ENCODE measurements around the gene TSG101. TPM values are rescaled to one million over a fixed set of nuclear protein-coding genes. Genes with fewer than 3 reads are reported as not detected.

Gene TSG101
- total and polyA plus RNA-seq, 10 of the 15 experiments (the other 5 are each of a cell fraction or from before 2014, with no cell fraction given) = 22.3 to 147 (median 84.9) TPM

DNA sequence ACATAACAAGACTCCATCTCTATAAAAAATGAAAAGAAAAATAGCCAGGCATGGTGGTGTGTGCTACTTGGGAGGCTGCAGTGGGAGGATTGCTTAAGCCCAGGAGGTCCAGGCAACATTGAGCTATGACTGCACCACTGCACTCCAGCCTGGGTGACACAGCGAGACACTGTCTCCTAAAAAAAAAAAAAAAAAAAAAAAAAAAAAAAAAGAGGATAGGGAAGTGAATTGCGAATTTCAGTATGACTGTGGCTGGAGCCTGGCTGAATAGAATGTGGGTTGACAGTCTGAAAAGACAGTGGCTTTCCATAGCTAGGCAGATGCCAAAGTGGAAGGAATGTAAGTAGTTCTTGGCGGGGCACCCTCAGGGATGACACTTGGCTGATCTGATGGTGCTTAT, 77.5 kb downstream of the TSG101 start:
- Histone ChIP-seq H4K20me1 (ENCODE audit: control insufficient read depth, insufficient read depth) (no peaks in the 10 kb centered on the region), H3K9ac (ENCODE audit: control insufficient read depth, insufficient read depth, low read length) (no peak overlapping the region), H3K9me3 (replicated peaks; ENCODE audit: control insufficient read depth, insufficient read depth, low read length) (no peaks in the 10 kb centered on the region), H3K79me2 (ENCODE audit: control insufficient read depth, insufficient read depth, low read length) (no peaks in the 10 kb centered on the region), H3K4me1 (ENCODE audit: control insufficient read depth, insufficient read depth, low read length) (no peaks in the 10 kb centered on the region), H3K4me2 (ENCODE audit: control insufficient read depth, insufficient read depth) (no peak overlapping the region), H3K27ac (ENCODE audit: control insufficient read depth, insufficient read depth) (no peak overlapping the region), H3K27me3 (replicated peaks in 1 of 2; ENCODE audit: control insufficient read depth in 2 of 2, insufficient read depth in 2 of 2, low read length in 1 of 2) (no peaks in the 10 kb centered on the region; a peak in 2 of 4 replicates), H3K4me3 (no peak overlapping the region), H3K36me3 (ENCODE audit: control insufficient read depth in 2 of 2, insufficient read depth in 2 of 2, low read length in 1 of 2) (no peaks in the 10 kb centered on the region), H2AFZ (ENCODE audit: control insufficient read depth, low read depth, low read length) (no peak overlapping the region)
- in situ Hi-C loops (cut with MboI) = no loop called here
- DNase-seq (ENCODE audit: low read depth, low spot score) (no peak), ATAC-seq (no peak; the same call in 2 of the 3 replicates), FAIRE-seq (no peak)
- RAD21 ChIA-PET (ENCODE audit: unreplicated experiment) = no interaction called here
- SMC1A ChIA-PET (ENCODE audit: uncharacterized antibody, unreplicated experiment) = interaction anchor here (0.7 kb wide), 1 partner anchor 316 kb away, joined by 3 read pairs; no protein-coding TSS in a partner anchor
- intact Hi-C loops (cut with micrococcal nuclease; ENCODE audit: unreplicated experiment) = no loop called here
- CTCF ChIA-PET = no interaction called here
- POLR2A ChIA-PET = no interaction called here
- no TSS peak for BruUV-seq (replicated peaks)
- WGBS (ENCODE audit: insufficient coverage, insufficient replicate concordance, low lambda C conversion rate, missing lambda C conversion rate) = 58% methylated on average over 3 of the region's 3 CpGs
- TF ChIP-seq, protein P1, sequence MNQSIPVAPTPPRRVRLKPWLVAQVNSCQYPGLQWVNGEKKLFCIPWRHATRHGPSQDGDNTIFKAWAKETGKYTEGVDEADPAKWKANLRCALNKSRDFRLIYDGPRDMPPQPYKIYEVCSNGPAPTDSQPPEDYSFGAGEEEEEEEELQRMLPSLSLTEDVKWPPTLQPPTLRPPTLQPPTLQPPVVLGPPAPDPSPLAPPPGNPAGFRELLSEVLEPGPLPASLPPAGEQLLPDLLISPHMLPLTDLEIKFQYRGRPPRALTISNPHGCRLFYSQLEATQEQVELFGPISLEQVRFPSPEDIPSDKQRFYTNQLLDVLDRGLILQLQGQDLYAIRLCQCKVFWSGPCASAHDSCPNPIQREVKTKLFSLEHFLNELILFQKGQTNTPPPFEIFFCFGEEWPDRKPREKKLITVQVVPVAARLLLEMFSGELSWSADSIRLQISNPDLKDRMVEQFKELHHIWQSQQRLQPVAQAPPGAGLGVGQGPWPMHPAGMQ (IDR thresholded peaks at IDR 0.05; ENCODE audit: borderline replicate concordance) = no peak
- TF ChIP-seq, protein P2, sequence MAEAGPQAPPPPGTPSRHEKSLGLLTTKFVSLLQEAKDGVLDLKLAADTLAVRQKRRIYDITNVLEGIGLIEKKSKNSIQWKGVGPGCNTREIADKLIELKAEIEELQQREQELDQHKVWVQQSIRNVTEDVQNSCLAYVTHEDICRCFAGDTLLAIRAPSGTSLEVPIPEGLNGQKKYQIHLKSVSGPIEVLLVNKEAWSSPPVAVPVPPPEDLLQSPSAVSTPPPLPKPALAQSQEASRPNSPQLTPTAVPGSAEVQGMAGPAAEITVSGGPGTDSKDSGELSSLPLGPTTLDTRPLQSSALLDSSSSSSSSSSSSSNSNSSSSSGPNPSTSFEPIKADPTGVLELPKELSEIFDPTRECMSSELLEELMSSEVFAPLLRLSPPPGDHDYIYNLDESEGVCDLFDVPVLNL (IDR thresholded peaks at IDR 0.05; ENCODE audit: low read depth, low read length) = no peak

DNA sequence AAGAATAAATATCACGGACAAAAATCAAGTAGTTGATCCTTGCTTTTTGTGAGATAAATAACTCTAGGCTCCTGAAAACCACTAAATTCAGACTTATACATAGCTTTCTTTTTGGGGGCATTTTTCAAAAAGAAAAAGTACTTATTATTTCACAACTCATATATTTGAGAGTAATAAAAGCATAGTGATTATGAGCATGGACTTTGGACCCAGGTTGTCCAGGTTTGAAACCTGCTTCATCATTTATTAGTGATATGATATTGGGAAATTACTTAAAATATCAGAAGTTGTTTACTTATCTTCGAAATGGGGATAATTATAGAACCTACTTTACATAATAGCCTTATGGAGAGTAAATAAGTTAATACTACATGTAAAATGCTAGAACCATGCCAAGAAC, 88.1 kb downstream of the TSG101 start:
- WGBS (ENCODE audit: insufficient coverage, insufficient replicate concordance, low lambda C conversion rate, missing lambda C conversion rate) = 37% methylated on average over 2 of the region's 2 CpGs
- no peak for TF ChIP-seq MEF2B (IDR thresholded peaks at IDR 0.05; ENCODE audit: partially characterized antibody, poor library complexity, severe bottlenecking)
- TF ChIP-seq ZZZ3 (IDR thresholded peaks at IDR 0.05; ENCODE audit: control insufficient read depth, insufficient read length, low read depth) = no peak
- TF ChIP-seq, protein P3, sequence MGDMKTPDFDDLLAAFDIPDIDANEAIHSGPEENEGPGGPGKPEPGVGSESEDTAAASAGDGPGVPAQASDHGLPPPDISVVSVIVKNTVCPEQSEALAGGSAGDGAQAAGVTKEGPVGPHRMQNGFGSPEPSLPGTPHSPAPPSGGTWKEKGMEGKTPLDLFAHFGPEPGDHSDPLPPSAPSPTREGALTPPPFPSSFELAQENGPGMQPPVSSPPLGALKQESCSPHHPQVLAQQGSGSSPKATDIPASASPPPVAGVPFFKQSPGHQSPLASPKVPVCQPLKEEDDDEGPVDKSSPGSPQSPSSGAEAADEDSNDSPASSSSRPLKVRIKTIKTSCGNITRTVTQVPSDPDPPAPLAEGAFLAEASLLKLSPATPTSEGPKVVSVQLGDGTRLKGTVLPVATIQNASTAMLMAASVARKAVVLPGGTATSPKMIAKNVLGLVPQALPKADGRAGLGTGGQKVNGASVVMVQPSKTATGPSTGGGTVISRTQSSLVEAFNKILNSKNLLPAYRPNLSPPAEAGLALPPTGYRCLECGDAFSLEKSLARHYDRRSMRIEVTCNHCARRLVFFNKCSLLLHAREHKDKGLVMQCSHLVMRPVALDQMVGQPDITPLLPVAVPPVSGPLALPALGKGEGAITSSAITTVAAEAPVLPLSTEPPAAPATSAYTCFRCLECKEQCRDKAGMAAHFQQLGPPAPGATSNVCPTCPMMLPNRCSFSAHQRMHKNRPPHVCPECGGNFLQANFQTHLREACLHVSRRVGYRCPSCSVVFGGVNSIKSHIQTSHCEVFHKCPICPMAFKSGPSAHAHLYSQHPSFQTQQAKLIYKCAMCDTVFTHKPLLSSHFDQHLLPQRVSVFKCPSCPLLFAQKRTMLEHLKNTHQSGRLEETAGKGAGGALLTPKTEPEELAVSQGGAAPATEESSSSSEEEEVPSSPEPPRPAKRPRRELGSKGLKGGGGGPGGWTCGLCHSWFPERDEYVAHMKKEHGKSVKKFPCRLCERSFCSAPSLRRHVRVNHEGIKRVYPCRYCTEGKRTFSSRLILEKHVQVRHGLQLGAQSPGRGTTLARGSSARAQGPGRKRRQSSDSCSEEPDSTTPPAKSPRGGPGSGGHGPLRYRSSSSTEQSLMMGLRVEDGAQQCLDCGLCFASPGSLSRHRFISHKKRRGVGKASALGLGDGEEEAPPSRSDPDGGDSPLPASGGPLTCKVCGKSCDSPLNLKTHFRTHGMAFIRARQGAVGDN (IDR thresholded peaks at IDR 0.05) = no peak
- no peak for TF ChIP-seq EP300 (IDR thresholded peaks at IDR 0.05; ENCODE audit: borderline replicate concordance in 1 of 2, control insufficient read depth in 1 of 2, low read depth in 2 of 2, low read length in 2 of 2)
- no peak for TF ChIP-seq ASH2L (IDR thresholded peaks at IDR 0.05; ENCODE audit: borderline replicate concordance, low read depth)
- no peak for TF ChIP-seq HDGF (IDR thresholded peaks at IDR 0.05)
- no peak for TF ChIP-seq NBN (IDR thresholded peaks at IDR 0.05)

More for the DNA sequence above, 88.1 kb downstream of the TSG101 start:
- Histone ChIP-seq H2AFZ (ENCODE audit: control insufficient read depth, low read depth, low read length) (no peak overlapping the region), H3K9ac (ENCODE audit: control insufficient read depth, insufficient read depth, low read length) (no peak overlapping the region), H3K9me3 (replicated peaks; ENCODE audit: control insufficient read depth, insufficient read depth, low read length) (peaks cover 2% of the 10 kb centered on the region; the same call in 2 of the 3 replicates), H3K4me2 (ENCODE audit: control insufficient read depth, insufficient read depth) (no peak overlapping the region), H3K4me3 (no peak overlapping the region), H3K79me2 (ENCODE audit: control insufficient read depth, insufficient read depth, low read length) (no peaks in the 10 kb centered on the region), H3K4me1 (ENCODE audit: control insufficient read depth, insufficient read depth, low read length) (no peaks in the 10 kb centered on the region), H3K27me3 (replicated peaks in 1 of 2; ENCODE audit: control insufficient read depth in 2 of 2, insufficient read depth in 2 of 2, low read length in 1 of 2) (no peaks in the 10 kb centered on the region), H4K20me1 (ENCODE audit: control insufficient read depth, insufficient read depth) (no peaks in the 10 kb centered on the region), H3K36me3 (ENCODE audit: control insufficient read depth in 2 of 2, insufficient read depth in 2 of 2, low read length in 1 of 2) (no peaks in the 10 kb centered on the region), H3K27ac (ENCODE audit: control insufficient read depth, insufficient read depth) (no peak overlapping the region)
- intact Hi-C loops (cut with micrococcal nuclease; ENCODE audit: unreplicated experiment) (no loop called here), in situ Hi-C loops (cut with MboI) (no loop called here)
- no TSS peak for BruUV-seq (replicated peaks)
- DNase-seq (ENCODE audit: low read depth, low spot score) (no peak), FAIRE-seq (no peak), ATAC-seq (no peak)
- ChIA-PET CTCF (interaction anchor here (0.7 to 0.9 kb wide), 2 partner anchors 189 to 344 kb away, joined by 3 read pairs; no protein-coding TSS in a partner anchor), RAD21 (ENCODE audit: unreplicated experiment) (no interaction called here), SMC1A (ENCODE audit: uncharacterized antibody, unreplicated experiment) (no interaction called here), POLR2A (no interaction called here)

Data from GM12878 (cell line).